DND-41 (cell line): ENCODE data around the gene WDR45B.

Experiments
- ATAC-seq: fragments of 200-7000 bp; cut with Tn5 transposase; 3 replicates; pipeline ENCODE4 v1.9.1; 2021; ENCODE audit warnings: low read depth; ENCODE audit not compliant: insufficient read depth
- DNase-seq: peaks from one replicate; pipeline ENCODE4 v3.0.0-alpha.2; 2020
- H2AFZ ChIP-seq: 2 replicates; pipeline ENCODE4 v1.6.0; 2012; ENCODE audit warnings: low read depth, low read length
- H3K27ac ChIP-seq: 2 replicates; pipeline ENCODE4 v1.5.1; 2012; ENCODE audit warnings: low read length, inconsistent platforms
- H3K27me3 ChIP-seq: fragments of 200-600 bp; sonication (generic); 2 replicates; pipeline ENCODE4 v1.6.0; 2012; ENCODE audit warnings: low read length, mild to moderate bottlenecking, inconsistent platforms; ENCODE audit not compliant: insufficient read depth, poor library complexity
- H3K36me3 ChIP-seq: 2 replicates; pipeline ENCODE4 v1.5.1; 2012; ENCODE audit warnings: low read length, inconsistent platforms; ENCODE audit not compliant: insufficient read depth
- H3K4me1 ChIP-seq: 2 replicates; pipeline ENCODE4 v1.5.1; 2012; ENCODE audit warnings: mild to moderate bottlenecking, low read length; ENCODE audit not compliant: insufficient read depth
- H3K4me2 ChIP-seq: 2 replicates; pipeline ENCODE4 v1.6.0; 2012; ENCODE audit warnings: mild to moderate bottlenecking, moderate library complexity, low read length, inconsistent platforms; ENCODE audit not compliant: insufficient read depth
- H3K4me3 ChIP-seq, 2 experiments: fragments of 200-600 bp in 1 of 2; shearing (Covaris generic) in 1 of 2; 2 replicates each; pipeline ENCODE4 v1.5.1; 2012 to 2016; ENCODE audit warnings: inconsistent platforms in 2 of 2, low read length in 2 of 2, mild to moderate bottlenecking in 2 of 2, low read depth in 1 of 2, moderate library complexity in 1 of 2
- H3K79me2 ChIP-seq: 2 replicates; pipeline ENCODE4 v1.6.0; 2012; ENCODE audit warnings: low read length, inconsistent platforms; ENCODE audit not compliant: insufficient read depth
- H3K9ac ChIP-seq: 2 replicates; pipeline ENCODE4 v1.6.0; 2012; ENCODE audit warnings: low read depth, mild to moderate bottlenecking, inconsistent platforms, low read length, moderate library complexity
- H3K9me3 ChIP-seq: 2 replicates; pipeline ENCODE4 v1.5.1; 2012; ENCODE audit warnings: low read length, moderate library complexity, mild to moderate bottlenecking, inconsistent platforms; ENCODE audit not compliant: insufficient read depth, severe bottlenecking
- H4K20me1 ChIP-seq: 2 replicates; pipeline ENCODE4 v1.6.0; 2012; ENCODE audit warnings: low read length; ENCODE audit not compliant: insufficient read depth
- CTCF ChIP-seq: IDR thresholded peaks from 2 replicates; pipeline ENCODE4 v1.5.1; 2012; ENCODE audit warnings: borderline replicate concordance, low read length, moderate library complexity, mild to moderate bottlenecking; ENCODE audit not compliant: poor library complexity, severe bottlenecking; ENCODE audit errors: extremely low read depth
- EZH2 ChIP-seq: IDR thresholded peaks from 3 replicates; pipeline ENCODE4 v1.6.1; 2012; ENCODE audit warnings: borderline replicate concordance, low read depth, mild to moderate bottlenecking, moderate library complexity, low read length, inconsistent platforms; ENCODE audit not compliant: severe bottlenecking

WDR45B gene

GRCh38 chr17:82687871-82688270, 39.6 kb upstream of the WDR45B start:
- Histone ChIP-seq H3K9ac (no peak overlapping the region), H3K27ac (no peak overlapping the region), H3K4me3 (no peak overlapping the region), H3K79me2 (no peaks in the 10 kb centered on the region), H3K9me3 (no peaks in the 10 kb centered on the region), H3K4me2 (no peak overlapping the region), H3K36me3 (no peaks in the 10 kb centered on the region), H3K4me1 (no peaks in the 10 kb centered on the region), H2AFZ (no peak overlapping the region), H4K20me1 (no peaks in the 10 kb centered on the region), H3K27me3 (no peaks in the 10 kb centered on the region)
- no peak for TF ChIP-seq EZH2
- no peak for TF ChIP-seq CTCF
- ATAC-seq = no peak
- DNase-seq = no peak

- no peak overlapping the region for H3K27ac ChIP-seq
- no peak overlapping the region for H3K4me3 ChIP-seq
- H3K9ac ChIP-seq = no peak overlapping the region
- H2AFZ ChIP-seq = no peak overlapping the region
- H4K20me1 ChIP-seq = no peaks in the 10 kb centered on the region
- H3K4me1 ChIP-seq = no peaks in the 10 kb centered on the region
- ATAC-seq = no peak
- TF ChIP-seq CTCF = no peak
- TF ChIP-seq EZH2 = no peak
- H3K9me3 ChIP-seq = no peaks in the 10 kb centered on the region
- no peaks in the 10 kb centered on the region for H3K27me3 ChIP-seq
- H3K79me2 ChIP-seq = no peaks in the 10 kb centered on the region
- no peak overlapping the region for H3K4me2 ChIP-seq
- no peak for DNase-seq
- H3K36me3 ChIP-seq = no peaks in the 10 kb centered on the region
Observed at GRCh38 chr17:82687375-82687861, 39.2 kb upstream of the WDR45B start.

DNA sequence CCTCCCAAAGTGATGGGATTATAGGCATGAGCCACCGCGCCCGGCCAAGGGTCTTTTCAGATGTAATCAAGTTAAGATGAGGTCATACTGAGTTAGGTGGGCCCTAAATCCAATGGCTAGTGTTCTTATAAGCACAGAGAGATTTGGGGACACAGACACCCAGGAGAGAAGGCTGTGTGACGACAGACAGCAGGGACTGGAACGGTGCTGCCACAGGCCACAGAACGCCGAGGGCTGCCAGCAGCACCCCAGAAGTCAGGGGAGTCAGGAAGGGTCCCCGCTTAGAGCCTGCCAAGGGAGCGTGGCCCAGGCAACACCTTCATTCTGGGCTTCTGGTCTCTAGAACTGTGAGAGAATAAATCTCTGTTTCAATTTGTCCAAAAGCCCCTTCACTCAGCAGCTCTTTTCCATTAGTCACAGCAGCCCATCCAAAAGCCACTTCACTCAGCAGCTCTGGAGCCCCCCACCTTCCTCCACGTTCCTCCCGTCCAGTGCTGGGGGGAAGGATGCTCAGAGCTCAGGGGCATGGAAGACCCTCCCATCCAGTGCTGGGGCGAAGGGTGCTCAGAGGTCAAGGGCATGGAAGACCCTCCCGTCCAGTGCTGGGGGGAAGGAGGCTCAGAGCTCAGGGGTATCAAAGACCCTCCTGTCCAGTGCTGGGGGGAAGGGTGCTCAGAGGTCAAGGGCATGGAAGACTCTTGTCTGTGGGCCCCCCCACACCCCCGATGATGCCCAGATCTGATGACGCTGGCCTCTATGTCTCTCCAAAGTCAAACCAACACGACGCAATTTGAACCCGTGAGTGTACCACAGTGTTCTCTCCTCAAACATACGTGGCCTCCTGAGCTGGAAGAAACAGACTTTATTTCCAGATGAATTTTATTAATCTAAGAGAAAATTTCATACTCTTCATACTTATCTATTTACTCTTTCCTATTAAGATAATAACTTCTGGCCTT, 38.4 kb upstream of the WDR45B start:
- Histone ChIP-seq H2AFZ (no peak overlapping the region), H3K9me3 (peaks cover 2% of the 10 kb centered on the region), H3K9ac (no peak overlapping the region), H3K27ac (no peak overlapping the region), H3K4me1 (no peaks in the 10 kb centered on the region), H3K27me3 (no peaks in the 10 kb centered on the region), H3K4me3 (no peak overlapping the region), H4K20me1 (no peaks in the 10 kb centered on the region), H3K79me2 (no peaks in the 10 kb centered on the region), H3K36me3 (no peaks in the 10 kb centered on the region), H3K4me2 (no peak overlapping the region)
- DNase-seq (no peak), ATAC-seq (no peak)
- no peak for TF ChIP-seq EZH2
- TF ChIP-seq CTCF = no peak
